ENCODE results near the gene ABCA10. TPM values are rescaled to one million over a fixed set of nuclear protein-coding genes. Genes with fewer than 3 reads are reported as not detected.

Gene ABCA10
- total and polyA plus RNA-seq, 2 experiments from 2014 or later: not detected

DNA sequence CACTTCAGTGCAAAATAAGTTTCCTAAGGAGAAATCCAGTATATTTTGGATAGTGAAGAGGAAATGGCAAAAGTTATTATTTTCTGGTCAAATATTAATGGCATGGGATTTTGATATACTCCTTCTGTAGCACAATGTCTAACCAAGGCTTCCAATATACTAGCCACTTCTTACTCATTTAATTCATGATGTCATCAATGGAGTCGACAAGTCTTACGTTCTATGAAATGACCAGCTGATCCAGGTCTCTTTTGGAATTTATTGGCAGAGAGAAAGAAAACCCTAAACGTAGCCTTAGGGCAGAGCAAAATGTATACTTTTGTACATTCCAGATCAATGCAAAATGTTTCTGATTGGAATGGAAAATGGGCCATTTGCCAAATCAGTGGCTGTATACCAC lies 8.3 kb upstream of the ABCA10 start:
- Mint-ChIP-seq H3K9me3 (peaks cover 5% of the 10 kb centered on the region; the same call in 1 of the 3 replicates), H3K4me3 (no peak overlapping the region), H3K27ac (no peak overlapping the region), H3K36me3 (ENCODE audit: low read depth) (no peaks in the 10 kb centered on the region), H3K4me1 (no peaks in the 10 kb centered on the region; the same call in 2 of the 3 replicates), H3K27me3 (ENCODE audit: insufficient read depth, low read depth, poor library complexity) (peaks cover 3% of the 10 kb centered on the region)
- TF ChIP-seq REST (IDR thresholded peaks at IDR 0.05; ENCODE audit: unreplicated experiment): no peak
- TF ChIP-seq POLR2AphosphoS5 (IDR thresholded peaks at IDR 0.05; ENCODE audit: low read depth): no peak
- TF ChIP-seq ETS1 (IDR thresholded peaks at IDR 0.05): no peak
- TF ChIP-seq NANOG (IDR thresholded peaks at IDR 0.05; ENCODE audit: borderline replicate concordance): no peak
- no peak for TF ChIP-seq EZH2phosphoT487 (IDR thresholded peaks at IDR 0.05; ENCODE audit: unreplicated experiment)
- no peak for TF ChIP-seq ZNF462 (CRISPR knock-in tag; IDR thresholded peaks at IDR 0.05)
- TF ChIP-seq ZNF114 (CRISPR knock-in tag; IDR thresholded peaks at IDR 0.05): no peak
- no peak for TF ChIP-seq CTCF (conservative IDR thresholded peaks at IDR 0.05; ENCODE audit: low read depth in 2 of 2)
- TF ChIP-seq EZH2 (IDR thresholded peaks at IDR 0.05; ENCODE audit: low read depth, unreplicated experiment): no peak
- TF ChIP-seq STAT1 (IDR thresholded peaks at IDR 0.05; ENCODE audit: unreplicated experiment): no peak
- no peak for TF ChIP-seq ZNF331 (CRISPR knock-in tag; IDR thresholded peaks at IDR 0.05; ENCODE audit: low read depth)
- no peak for TF ChIP-seq CREB1 (CRISPR knock-in tag; IDR thresholded peaks at IDR 0.05; ENCODE audit: low read depth)
- no peak for TF ChIP-seq JUNB (IDR thresholded peaks at IDR 0.05; ENCODE audit: unreplicated experiment)
- H3K79me2 ChIP-seq (replicated peaks; ENCODE audit: insufficient read depth): no peaks in the 10 kb centered on the region
- no peak overlapping the region for H3K4me2 ChIP-seq
- no peaks in the 10 kb centered on the region for H3K36me3 ChIP-seq (ENCODE audit: insufficient read depth)
- no peak overlapping the region for H3K4me3 ChIP-seq
- no peak overlapping the region for H3K27ac ChIP-seq (ENCODE audit: low read depth)
- no peaks in the 10 kb centered on the region for H3F3A ChIP-seq (replicated peaks; ENCODE audit: low read depth)
- H4K20me1 ChIP-seq (replicated peaks; ENCODE audit: insufficient read depth): no peaks in the 10 kb centered on the region
- no peaks in the 10 kb centered on the region for H3K4me1 ChIP-seq (ENCODE audit: insufficient read depth)
- H3K9me2 ChIP-seq (ENCODE audit: insufficient read depth): no peaks in the 10 kb centered on the region
- H3K27me3 ChIP-seq (ENCODE audit: insufficient read depth): no peaks in the 10 kb centered on the region
- ATAC-seq (no peak), DNase-seq (ENCODE audit: low spot score) (no peak)
- H2AFZ ChIP-seq: no peak overlapping the region
